ENCODE results near the gene GAB2.

Gene GAB2

DNA sequence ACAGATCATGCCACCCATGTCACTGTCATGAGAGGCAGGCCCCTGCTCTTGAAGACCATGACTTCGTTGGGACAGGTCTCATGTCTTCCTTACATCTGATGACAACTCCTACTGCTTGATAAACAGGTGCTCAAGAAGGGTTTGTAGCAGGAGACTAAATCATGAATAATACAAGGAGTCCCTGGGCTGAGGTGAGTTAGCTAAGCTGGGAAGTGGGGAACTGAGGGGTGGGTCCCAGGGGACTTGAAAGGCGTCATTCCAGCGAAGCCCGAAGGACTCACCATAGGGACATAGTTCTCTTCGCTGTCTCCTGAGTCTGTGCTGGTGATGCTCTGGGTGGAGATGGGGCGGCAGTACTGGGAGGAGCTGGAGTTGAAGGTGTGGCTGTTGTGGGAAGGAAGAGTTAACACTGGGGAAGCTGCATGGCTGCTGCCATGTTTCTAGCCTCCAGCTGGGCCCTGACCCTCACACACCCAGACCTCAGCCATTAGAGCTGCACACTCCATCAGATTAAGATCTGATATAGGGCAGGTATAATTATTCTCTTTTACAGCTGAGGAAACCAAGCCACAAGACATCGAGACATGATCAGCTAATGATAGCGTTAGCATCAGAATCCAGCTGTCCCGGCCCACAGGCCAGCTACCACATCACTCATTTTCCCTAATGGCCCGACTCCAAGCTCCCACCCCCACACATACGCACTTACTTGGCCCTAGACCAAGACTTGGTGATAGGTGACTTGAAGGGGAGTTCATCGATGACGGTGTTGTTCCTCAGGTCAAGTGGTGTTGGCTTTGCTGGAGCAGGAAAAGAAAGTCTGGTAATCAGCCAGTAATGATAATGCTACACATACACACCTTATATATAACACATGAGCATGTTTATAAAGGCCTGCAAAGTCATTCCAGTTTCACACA lies 196.0 kb downstream of the GAB2 start:
- no peak for DNase-seq (ENCODE audit: low read depth, low spot score)

GRCh38 chr11:78220218-78221157 lies 197.1 kb downstream of the GAB2 start:
- no peak for DNase-seq (ENCODE audit: low read depth, low spot score)

- DNase-seq (ENCODE audit: low read depth, low spot score): no peak
Measured at GRCh38 chr11:78219493-78220217, 198.0 kb downstream of the GAB2 start.

GRCh38 chr11:78218707-78219492 lies 198.7 kb downstream of the GAB2 start:
- DNase-seq (ENCODE audit: low read depth, low spot score): no peak

DNA sequence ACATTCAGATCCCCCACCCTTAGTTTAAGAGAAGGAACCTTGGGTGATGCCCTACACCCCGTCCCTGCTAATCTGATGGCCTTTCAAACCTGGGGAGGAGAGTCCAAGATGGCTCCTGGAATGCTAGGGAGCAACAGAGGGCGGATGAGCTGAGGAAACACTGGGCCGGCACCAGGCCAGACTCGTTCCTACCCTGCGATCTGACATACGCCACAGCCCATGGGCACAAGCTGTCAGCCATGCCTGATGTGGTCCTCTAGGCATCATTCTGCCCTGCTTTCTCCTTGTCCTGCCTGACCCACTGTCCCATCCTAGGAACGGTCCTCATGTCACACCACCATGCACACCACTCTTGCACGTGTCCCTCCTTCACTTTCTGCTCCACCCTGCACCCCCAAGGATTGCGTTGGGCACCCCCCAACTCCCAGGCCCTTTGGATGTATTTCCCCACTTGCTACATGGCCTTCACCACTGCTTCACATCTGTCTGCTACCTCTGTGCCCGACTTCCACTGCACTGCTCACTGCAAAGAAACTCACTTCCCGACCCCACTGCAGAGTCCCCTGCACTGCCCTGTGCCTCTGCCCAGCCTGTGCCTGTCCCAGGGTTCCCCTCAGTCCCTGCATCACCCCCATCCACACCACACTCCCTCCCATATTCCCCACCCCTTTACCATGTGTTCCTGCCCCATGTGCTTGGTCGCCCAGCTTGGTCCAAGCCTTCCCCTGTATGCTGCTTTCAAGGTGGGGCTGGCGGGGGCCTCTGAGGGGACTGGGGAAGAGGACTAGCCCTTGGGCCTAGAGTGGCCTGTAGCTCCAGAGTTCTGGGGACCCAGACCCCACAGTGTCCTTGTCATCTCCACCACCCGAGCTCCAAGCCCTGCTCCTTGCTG lies 199.7 kb downstream of the GAB2 start:
- DNase-seq (ENCODE audit: low read depth, low spot score): no peak

- no peak for DNase-seq (ENCODE audit: low read depth, low spot score)
Measured at GRCh38 chr11:78216571-78217287, 200.9 kb downstream of the GAB2 start.

DNA sequence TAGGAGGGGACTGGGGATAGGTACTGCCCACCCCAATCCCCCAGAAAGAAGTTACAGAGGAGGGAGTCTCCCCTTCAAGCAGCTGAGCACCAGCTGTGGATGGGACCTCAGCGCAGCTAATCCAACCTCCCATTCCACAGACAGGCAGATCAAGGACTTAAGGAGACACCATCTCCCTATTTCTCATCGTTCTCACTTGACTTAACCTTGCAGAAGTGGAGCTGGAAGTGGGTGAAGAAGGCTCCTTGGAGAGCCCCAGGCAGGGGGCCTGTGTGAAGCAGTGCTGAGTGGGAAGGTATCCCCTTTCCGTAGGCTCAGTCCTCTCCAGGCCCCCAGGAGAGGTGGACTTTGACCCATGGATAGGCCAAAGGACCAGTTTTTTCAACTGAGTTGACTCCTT lies 201.6 kb downstream of the GAB2 start:
- no peak for DNase-seq (ENCODE audit: low read depth, low spot score)

- DNase-seq (ENCODE audit: low read depth, low spot score): no peak
Measured at GRCh38 chr11:78214331-78215194, 203.1 kb downstream of the GAB2 start.

GRCh38 chr11:78213526-78214330 lies 203.9 kb downstream of the GAB2 start:
- no peak for DNase-seq (ENCODE audit: low read depth, low spot score)

DNA sequence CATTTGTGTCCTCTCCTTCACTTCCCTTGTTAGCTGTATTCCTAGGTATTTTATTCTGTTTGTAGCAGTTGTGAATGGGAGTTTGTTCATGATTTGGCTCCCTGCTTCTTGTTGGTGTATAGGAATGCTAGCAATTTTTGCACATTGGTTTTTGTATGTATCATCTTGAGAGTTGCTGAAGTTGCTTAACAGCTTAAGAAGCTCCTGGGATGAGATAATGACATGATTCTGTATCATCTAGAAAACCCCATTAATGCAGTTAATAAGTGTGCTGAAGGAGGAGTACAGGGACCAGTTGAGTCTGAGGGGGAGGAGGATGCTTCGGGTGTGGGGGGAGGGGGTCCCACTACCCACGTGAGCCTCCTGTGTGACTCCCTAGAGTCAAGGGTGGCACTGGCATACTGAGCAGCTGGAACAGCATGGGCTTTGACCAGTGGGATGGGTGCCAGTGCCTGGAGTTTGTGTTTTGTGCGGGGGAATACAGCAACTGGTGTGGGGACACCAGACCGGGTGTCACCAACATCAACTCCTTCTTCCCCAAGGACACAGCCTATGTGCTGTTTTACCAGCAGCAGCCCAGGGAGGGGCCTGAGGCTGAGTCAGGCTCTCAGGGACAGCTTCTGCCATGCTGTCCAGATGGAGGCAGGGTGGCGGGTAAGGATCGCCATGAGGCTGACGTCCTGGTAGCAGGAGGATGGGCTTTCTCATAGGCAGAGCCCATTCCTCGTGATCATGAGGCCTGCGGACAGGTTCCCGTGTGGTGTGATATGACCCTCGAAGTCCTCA lies 204.8 kb downstream of the GAB2 start:
- DNase-seq (ENCODE audit: low read depth, low spot score): no peak

DNA sequence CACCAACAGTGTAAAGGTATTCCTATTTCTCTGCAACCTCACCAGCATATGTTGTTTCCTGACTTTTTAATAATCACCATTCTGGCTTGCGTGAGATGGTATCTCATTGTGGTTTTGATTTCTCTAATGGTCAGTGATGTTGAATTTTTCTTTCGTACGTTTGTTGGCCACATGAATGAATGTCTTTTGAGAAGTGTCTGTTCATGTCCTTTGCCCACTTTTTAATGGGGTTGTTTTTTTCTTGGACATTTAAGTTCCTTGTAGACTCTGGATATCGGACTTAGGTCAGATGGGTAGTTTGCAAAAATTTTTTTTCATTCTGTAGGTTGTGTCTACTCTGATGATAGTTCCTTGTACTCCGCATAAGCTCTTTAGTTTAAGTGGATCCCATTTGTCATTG lies 206.1 kb downstream of the GAB2 start:
- DNase-seq (ENCODE audit: low read depth, low spot score): no peak

DNA sequence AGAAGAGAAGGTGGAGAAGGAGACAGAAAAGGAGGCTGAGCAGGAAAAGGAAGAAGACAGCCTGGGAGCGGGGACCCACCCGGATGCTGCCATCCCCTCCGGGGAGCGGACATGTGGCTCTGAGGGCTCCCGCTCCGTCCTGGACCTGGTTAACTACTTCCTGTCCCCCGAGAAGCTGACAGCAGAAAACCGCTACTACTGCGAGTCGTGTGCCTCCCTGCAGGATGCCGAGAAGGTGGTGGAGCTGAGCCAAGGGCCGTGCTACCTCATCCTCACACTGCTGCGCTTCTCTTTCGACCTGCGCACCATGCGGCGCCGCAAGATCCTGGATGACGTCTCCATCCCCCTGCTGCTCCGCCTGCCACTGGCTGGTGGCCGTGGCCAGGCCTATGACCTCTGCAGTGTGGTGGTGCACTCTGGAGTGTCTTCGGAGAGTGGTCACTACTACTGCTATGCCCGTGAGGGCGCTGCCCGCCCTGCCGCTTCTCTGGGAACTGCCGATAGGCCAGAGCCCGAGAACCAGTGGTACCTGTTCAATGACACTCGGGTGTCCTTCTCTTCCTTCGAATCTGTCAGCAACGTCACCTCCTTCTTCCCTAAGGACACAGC lies 207.5 kb downstream of the GAB2 start:
- DNase-seq (ENCODE audit: low read depth, low spot score): no peak

DNA sequence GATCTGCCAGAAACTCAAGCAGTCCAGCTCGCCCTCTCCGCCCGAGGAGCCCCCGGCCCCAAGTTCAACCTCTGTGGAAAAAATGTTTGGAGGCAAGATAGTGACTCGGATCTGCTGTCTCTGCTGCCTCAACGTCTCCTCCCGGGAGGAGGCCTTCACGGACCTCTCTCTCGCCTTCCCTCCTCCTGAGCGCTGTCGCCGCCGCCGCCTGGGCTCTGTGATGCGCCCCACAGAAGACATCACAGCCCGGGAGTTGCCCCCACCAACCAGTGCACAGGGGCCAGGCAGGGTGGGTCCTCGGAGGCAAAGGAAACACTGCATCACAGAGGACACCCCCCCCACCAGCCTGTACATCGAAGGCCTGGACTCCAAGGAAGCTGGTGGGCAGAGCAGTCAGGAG lies 208.1 kb downstream of the GAB2 start:
- no peak for DNase-seq (ENCODE audit: low read depth, low spot score)

GRCh38 chr11:78208257-78209165 lies 209.1 kb downstream of the GAB2 start:
- DNase-seq (ENCODE audit: low read depth, low spot score): no peak

Data from astrocyte of the hippocampus (primary cell).